ENCODE data around the gene HSD17B2. TPM values are rescaled to one million over a fixed set of nuclear protein-coding genes. Genes with fewer than 3 reads are reported as not detected.

The HSD17B2 gene
- polyA plus RNA-seq, 1 of the 3 experiments (the other 2 are of a cell fraction): not detected

GRCh38 chr16:82019535-82019934, 15.5 kb upstream of the HSD17B2 start:
- ChIA-PET POLR2A (no interaction called here), CTCF (no interaction called here)
- Histone ChIP-seq H3K4me1 (ENCODE audit: control insufficient read depth in 1 of 2, insufficient read depth in 2 of 2, low read depth in 1 of 2, low read length in 1 of 2) (no peaks in the 10 kb centered on the region), H3K36me3 (replicated peaks in 1 of 2; ENCODE audit: control insufficient read depth in 1 of 2, insufficient read depth in 2 of 2, low read length in 1 of 2) (no peaks in the 10 kb centered on the region), H2AFZ (ENCODE audit: low read depth) (no peak overlapping the region), H3K27me3 (ENCODE audit: insufficient read depth) (peaks cover 10% of the 10 kb centered on the region; the same call in 1 of the 2 replicates), H4K20me1 (ENCODE audit: insufficient read depth) (no peaks in the 10 kb centered on the region), H3K27ac (ENCODE audit: low read depth in 2 of 2, low read length in 1 of 2) (no peak overlapping the region), H3K9me2 (no peaks in the 10 kb centered on the region), H3K79me2 (ENCODE audit: insufficient read depth) (no peaks in the 10 kb centered on the region), H3K9ac (no peak overlapping the region), H3K4me3 (ENCODE audit: low read depth in 2 of 2, low read length in 1 of 2) (no peak overlapping the region), H3F3A (replicated peaks; ENCODE audit: insufficient read depth) (no peaks in the 10 kb centered on the region), H3K9me3 (no peaks in the 10 kb centered on the region), H3K4me2 (no peak overlapping the region)
- WGBS (ENCODE audit: low lambda C conversion rate): under 1% methylated on average over 8 of the region's 8 CpGs
- no peak for DNase-seq
- TF ChIP-seq USF1 (IDR thresholded peaks at IDR 0.05; ENCODE audit: borderline replicate concordance, low read depth) (no peak), FOXJ3 (CRISPR knock-in tag; IDR thresholded peaks at IDR 0.05) (no peak), FOXM1 (IDR thresholded peaks at IDR 0.05; ENCODE audit: low read depth) (no peak), TEAD4 (IDR thresholded peaks at IDR 0.05; ENCODE audit: borderline replicate concordance, insufficient read depth) (no peak), TCF12 (IDR thresholded peaks at IDR 0.05) (no peak), MEF2A (IDR thresholded peaks at IDR 0.05; ENCODE audit: borderline replicate concordance, low read depth) (no peak), GABPA (IDR thresholded peaks at IDR 0.05; ENCODE audit: low read depth) (no peak), EZH2phosphoT487 (IDR thresholded peaks at IDR 0.05; ENCODE audit: borderline replicate concordance, low read depth) (no peak), RCOR1 (IDR thresholded peaks at IDR 0.05; ENCODE audit: low read length) (no peak), REST (IDR thresholded peaks at IDR 0.05; ENCODE audit: low read depth, low read length) (no peak), NFIC (IDR thresholded peaks at IDR 0.05; ENCODE audit: borderline replicate concordance) (no peak)
- TF ChIP-seq, protein P1, sequence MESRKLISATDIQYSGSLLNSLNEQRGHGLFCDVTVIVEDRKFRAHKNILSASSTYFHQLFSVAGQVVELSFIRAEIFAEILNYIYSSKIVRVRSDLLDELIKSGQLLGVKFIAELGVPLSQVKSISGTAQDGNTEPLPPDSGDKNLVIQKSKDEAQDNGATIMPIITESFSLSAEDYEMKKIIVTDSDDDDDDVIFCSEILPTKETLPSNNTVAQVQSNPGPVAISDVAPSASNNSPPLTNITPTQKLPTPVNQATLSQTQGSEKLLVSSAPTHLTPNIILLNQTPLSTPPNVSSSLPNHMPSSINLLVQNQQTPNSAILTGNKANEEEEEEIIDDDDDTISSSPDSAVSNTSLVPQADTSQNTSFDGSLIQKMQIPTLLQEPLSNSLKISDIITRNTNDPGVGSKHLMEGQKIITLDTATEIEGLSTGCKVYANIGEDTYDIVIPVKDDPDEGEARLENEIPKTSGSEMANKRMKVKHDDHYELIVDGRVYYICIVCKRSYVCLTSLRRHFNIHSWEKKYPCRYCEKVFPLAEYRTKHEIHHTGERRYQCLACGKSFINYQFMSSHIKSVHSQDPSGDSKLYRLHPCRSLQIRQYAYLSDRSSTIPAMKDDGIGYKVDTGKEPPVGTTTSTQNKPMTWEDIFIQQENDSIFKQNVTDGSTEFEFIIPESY (IDR thresholded peaks at IDR 0.05; ENCODE audit: borderline replicate concordance, low read depth): no peak
- TF ChIP-seq, protein P2, sequence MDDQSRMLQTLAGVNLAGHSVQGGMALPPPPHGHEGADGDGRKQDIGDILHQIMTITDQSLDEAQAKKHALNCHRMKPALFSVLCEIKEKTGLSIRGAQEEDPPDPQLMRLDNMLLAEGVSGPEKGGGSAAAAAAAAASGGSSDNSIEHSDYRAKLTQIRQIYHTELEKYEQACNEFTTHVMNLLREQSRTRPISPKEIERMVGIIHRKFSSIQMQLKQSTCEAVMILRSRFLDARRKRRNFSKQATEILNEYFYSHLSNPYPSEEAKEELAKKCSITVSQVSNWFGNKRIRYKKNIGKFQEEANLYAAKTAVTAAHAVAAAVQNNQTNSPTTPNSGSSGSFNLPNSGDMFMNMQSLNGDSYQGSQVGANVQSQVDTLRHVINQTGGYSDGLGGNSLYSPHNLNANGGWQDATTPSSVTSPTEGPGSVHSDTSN (IDR thresholded peaks at IDR 0.05): no peak

Data from SK-N-SH (cell line).